Breast epithelium (tissue), 3 donors: Measurements from ENCODE around the gene PGBD5.

ENCODE experiments used
- POLR2AphosphoS5 ChIP-seq, 3 donors: sonication (generic); formaldehyde crosslinking; IDR thresholded peaks; one replicate each; pipeline ENCODE4 v1.6.1; 2017; ENCODE audit warnings: antibody characterized with exemption in 3 of 3
- TF ChIP-seq, protein P1 (sequence below), 3 donors: fragments of 450-650 bp; IDR thresholded peaks; one replicate each; pipeline ENCODE4 v1.5.1; 2016 to 2017; ENCODE audit warnings: antibody characterized with exemption in 3 of 3, mild to moderate bottlenecking in 3 of 3, moderate library complexity in 3 of 3

DNA sequence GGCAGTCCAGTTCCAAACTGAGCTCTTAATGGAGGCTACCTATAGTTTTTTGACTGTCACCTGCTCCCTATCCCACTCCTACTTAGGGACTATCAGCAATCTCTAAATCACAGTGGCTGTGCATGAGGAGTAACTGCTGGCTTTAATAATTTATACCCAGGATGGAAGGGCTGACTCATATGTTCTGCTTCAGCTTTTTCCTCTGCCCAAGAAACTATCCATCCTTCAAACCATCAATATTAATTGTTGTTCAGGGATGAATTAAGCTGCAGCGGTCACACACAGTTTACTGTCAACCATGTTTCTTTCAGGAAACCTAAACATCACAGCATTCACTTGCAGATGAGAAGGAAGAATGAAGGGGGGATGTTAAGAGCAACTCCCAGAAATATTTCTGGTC, 9.0 kb upstream of the PGBD5 start:
- TF ChIP-seq, protein P1, sequence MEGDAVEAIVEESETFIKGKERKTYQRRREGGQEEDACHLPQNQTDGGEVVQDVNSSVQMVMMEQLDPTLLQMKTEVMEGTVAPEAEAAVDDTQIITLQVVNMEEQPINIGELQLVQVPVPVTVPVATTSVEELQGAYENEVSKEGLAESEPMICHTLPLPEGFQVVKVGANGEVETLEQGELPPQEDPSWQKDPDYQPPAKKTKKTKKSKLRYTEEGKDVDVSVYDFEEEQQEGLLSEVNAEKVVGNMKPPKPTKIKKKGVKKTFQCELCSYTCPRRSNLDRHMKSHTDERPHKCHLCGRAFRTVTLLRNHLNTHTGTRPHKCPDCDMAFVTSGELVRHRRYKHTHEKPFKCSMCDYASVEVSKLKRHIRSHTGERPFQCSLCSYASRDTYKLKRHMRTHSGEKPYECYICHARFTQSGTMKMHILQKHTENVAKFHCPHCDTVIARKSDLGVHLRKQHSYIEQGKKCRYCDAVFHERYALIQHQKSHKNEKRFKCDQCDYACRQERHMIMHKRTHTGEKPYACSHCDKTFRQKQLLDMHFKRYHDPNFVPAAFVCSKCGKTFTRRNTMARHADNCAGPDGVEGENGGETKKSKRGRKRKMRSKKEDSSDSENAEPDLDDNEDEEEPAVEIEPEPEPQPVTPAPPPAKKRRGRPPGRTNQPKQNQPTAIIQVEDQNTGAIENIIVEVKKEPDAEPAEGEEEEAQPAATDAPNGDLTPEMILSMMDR (IDR thresholded peaks at IDR 0.05) = no peak
- no peak for TF ChIP-seq POLR2AphosphoS5 (IDR thresholded peaks at IDR 0.05)
